Measurements from ENCODE around the gene CA4. TPM values are rescaled to one million over a fixed set of nuclear protein-coding genes. Genes with fewer than 3 reads are reported as not detected.
A peak's percentile ranks its signal among the peaks of the same experiment; 100 is the strongest.

CA4 gene
- total and polyA plus RNA-seq, 10 donors, result 1.7 to 19.3 (median 8.1) TPM

- 10 to 28% (median 11%) methylated on average over 20 to 52 of the region's 52 CpGs for WGBS, 5 donors
- no peak for DNase-seq
- Histone ChIP-seq H3K9me3 (no peaks in the 10 kb centered on the region), H3K4me1 (peaks cover 13 to 71% (median 43%) of the 10 kb centered on the region in 6 donors), H3K27me3 (replicated peaks in 1 of 7) (peaks cover 5 to 88% (median 43%) of the 10 kb centered on the region in 7 donors), H3K36me3 (no peaks in the 10 kb centered on the region), H3K4me3 (peak overlapping the region in 3 of 8 donors; percentile 2 to 23 (median 16)), H3K27ac (peak overlapping the region in 1 of 8 donors; percentile 21)
- intact Hi-C loops (cut with DNase I; ENCODE audit: low total_unique reads), result loop anchor here (10.0 kb wide), 1 partner anchor 293 kb away; no protein-coding TSS in a partner anchor
- peak in 1 of 3 donors; percentile 35 for TF ChIP-seq POLR2AphosphoS5 (IDR thresholded peaks at IDR 0.05)
- TF ChIP-seq, protein P1, sequence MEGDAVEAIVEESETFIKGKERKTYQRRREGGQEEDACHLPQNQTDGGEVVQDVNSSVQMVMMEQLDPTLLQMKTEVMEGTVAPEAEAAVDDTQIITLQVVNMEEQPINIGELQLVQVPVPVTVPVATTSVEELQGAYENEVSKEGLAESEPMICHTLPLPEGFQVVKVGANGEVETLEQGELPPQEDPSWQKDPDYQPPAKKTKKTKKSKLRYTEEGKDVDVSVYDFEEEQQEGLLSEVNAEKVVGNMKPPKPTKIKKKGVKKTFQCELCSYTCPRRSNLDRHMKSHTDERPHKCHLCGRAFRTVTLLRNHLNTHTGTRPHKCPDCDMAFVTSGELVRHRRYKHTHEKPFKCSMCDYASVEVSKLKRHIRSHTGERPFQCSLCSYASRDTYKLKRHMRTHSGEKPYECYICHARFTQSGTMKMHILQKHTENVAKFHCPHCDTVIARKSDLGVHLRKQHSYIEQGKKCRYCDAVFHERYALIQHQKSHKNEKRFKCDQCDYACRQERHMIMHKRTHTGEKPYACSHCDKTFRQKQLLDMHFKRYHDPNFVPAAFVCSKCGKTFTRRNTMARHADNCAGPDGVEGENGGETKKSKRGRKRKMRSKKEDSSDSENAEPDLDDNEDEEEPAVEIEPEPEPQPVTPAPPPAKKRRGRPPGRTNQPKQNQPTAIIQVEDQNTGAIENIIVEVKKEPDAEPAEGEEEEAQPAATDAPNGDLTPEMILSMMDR (IDR thresholded peaks at IDR 0.05 in 8 of 11, conservative IDR thresholded peaks at IDR 0.05 in 3 of 11), result no peak
These were observed 8.4 kb upstream of the CA4 start for GRCh38 chr17:60141111-60142018.

DNA sequence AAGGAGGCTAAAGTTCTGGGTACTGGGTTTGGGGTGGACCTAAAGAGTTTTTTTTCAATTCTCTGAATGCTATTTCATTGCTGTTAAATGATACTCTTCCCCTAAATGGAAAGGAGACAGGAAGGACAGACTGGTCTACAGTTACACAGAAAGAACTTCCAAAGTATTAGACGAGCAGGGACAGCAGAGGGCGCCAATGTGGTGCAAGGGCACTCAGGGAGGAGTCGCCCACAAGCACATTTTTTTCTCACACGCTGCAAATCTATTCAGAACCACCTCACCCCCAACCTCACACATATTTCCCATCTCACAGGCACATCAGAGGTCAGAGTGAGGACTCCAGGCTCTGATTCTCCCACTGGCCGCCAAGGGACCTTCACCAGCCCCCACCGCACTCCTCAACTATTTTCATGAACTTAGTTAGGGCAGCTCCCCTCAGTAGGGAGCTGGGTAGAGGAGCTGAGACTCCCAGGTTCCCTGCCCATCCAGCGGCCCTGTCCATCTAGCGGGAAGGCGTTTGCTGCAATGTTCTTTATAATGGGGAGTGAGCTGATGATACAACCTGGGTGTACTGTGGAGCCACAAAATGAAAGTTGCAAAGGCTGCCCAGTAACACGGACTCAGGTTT is 6.8 kb upstream of the CA4 start:
- Histone ChIP-seq H3K36me3 (no peaks in the 10 kb centered on the region), H3K27me3 (replicated peaks in 1 of 7) (peaks cover 5 to 93% (median 54%) of the 10 kb centered on the region in 7 donors), H3K4me1 (peaks cover 13 to 80% (median 43%) of the 10 kb centered on the region in 6 donors), H3K27ac (peak overlapping the region in 6 of 8 donors; percentile 2 to 92 (median 54)), H3K4me3 (peak overlapping the region in 3 of 8 donors; percentile 4 to 49 (median 21)), H3K9me3 (no peaks in the 10 kb centered on the region)
- 7 to 13% (median 8%) methylated on average over 10 of the region's 10 CpGs for WGBS, 5 donors
- TF ChIP-seq, protein P1 (IDR thresholded peaks at IDR 0.05 in 8 of 11, conservative IDR thresholded peaks at IDR 0.05 in 3 of 11), result peak in 10 of 11 experiments; percentile 20 to 75 (median 64)
- peak in 1 of 3 donors; percentile 38 for TF ChIP-seq POLR2AphosphoS5 (IDR thresholded peaks at IDR 0.05)
- TF ChIP-seq POLR2A (IDR thresholded peaks at IDR 0.05), result no peak
- peak; percentile 92 for DNase-seq
- intact Hi-C loops (cut with DNase I; ENCODE audit: low total_unique reads), result loop anchor here (10.0 kb wide), 1 partner anchor 292 kb away; no protein-coding TSS in a partner anchor

DNA sequence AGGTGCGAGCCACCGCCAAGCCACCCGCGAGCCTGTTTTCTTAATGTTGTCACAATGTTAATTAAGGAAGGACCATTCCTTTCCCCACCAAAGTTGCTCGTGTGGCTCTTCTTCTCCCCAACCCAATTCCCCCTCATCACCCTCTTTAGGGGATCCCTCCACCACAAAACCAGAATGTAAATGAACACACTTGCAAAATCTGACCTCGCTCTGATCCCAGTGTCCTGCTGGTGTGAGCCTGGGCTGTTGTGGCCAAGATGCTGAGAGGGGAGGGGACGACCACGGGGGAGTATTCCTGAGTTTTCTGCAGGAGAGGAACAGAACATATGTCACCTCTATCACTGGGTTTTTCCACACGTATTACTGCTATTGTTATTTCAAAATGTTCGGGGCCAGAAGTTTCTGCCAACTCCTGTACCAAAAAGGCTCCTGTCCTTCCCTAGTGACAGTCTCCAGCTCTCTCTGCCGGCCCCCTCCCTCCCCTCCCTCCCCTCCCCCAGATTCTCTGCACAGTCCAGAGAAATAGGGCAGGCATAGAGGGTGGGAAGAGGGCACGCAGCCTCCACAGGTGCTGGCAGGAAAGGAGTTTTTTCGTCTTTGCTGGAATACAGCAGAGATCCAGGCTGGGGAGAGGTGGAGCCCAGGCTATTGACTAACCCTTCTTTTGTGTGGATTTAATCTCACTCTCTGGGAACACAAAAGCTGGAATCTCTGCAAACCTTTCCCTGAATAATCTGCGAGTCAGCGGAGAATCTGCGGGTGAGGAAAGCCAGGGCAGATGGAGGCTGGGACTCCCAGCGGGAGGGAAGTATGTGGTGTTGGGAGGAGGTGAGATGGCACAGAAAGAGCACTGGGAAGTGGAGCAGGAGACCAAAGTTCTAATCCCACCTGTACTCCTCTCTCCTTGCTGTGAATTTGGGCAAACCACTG is 4.5 kb upstream of the CA4 start:
- Histone ChIP-seq H3K27ac (peak overlapping the region in 1 of 8 donors; percentile 92), H3K4me3 (no peak overlapping the region), H3K9me3 (no peaks in the 10 kb centered on the region), H3K4me1 (peaks cover 12 to 86% (median 41%) of the 10 kb centered on the region in 6 donors), H3K27me3 (replicated peaks in 1 of 7) (peaks cover 11 to 93% (median 53%) of the 10 kb centered on the region in 7 donors), H3K36me3 (no peaks in the 10 kb centered on the region)
- no peak for DNase-seq
- WGBS, 5 donors, result 45 to 57% (median 52%) methylated on average over 17 of the region's 17 CpGs
- intact Hi-C loops (cut with DNase I; ENCODE audit: low total_unique reads), result loop anchor here (10.0 kb wide), 1 partner anchor 290 kb away; no protein-coding TSS in a partner anchor
- TF ChIP-seq POLR2A (IDR thresholded peaks at IDR 0.05) (no peak), POLR2AphosphoS5 (IDR thresholded peaks at IDR 0.05) (no peak)
- TF ChIP-seq, protein P1 (IDR thresholded peaks at IDR 0.05 in 8 of 11, conservative IDR thresholded peaks at IDR 0.05 in 3 of 11), result no peak

Measured in spleen (tissue), 11 donors.